Body of pancreas (tissue), 4 donors: Measurements from ENCODE around the gene NEK1.

Experiments used
- CTCF ChIP-seq, 7 experiments: fragments of 450-650 bp in 4 of 7; fragments of 200-600 bp in 3 of 7; sonication (generic) in 3 of 7; IDR thresholded peaks; one replicate each; pipeline ENCODE4 v1.5.1; 2016 to 2019; ENCODE audit warnings: antibody characterized with exemption in 7 of 7
- POLR2A ChIP-seq, 3 donors: fragments of 450-650 bp; IDR thresholded peaks; one replicate each; pipeline ENCODE4 v1.6.1; 2016; ENCODE audit warnings: antibody characterized with exemption in 3 of 3, mild to moderate bottlenecking in 2 of 3

GRCh38 chr4:169594560-169595195 lies 17.7 kb downstream of the NEK1 start:
- TF ChIP-seq CTCF (IDR thresholded peaks at IDR 0.05) (no peak), POLR2A (IDR thresholded peaks at IDR 0.05) (no peak)
